WI38 (cell line): ENCODE measurements around the gene OR52H1.

Source experiments
- H3K4me3 ChIP-seq: 2 replicates; pipeline ENCODE4 v1.5.1; 2011; ENCODE audit warnings: low read depth, mild to moderate bottlenecking, control low read depth, low read length
- TF ChIP-seq, protein P1 (sequence below): IDR thresholded peaks from 2 replicates; pipeline ENCODE4 v1.5.1; 2012; ENCODE audit warnings: low read depth, mild to moderate bottlenecking, control low read depth, low read length

The OR52H1 gene

DNA sequence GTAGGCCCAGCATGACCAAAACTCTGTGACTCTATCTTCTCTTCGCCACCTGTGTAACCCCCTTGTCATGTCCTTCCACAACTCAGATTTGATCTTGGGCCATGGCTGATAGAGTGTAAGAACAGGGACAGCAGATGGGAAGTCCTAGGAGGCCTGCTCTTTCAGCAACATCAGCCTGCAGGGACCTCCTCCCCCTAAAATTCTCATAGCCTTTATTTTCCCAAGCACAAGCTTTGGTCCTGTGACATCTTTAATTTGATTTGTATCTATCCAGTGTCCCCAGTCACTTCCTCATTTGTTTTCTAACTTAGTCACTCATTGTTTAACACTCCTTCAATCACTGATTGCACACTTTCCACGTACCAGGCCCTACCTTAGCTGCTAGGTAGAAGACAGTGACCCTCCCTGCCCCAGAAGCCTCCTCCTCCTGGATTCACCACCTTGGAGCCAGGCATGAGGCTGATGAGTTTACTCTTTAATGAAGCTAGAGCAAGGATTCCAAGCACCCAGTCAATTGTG is 43.9 kb downstream of the OR52H1 start:
- TF ChIP-seq, protein P1, sequence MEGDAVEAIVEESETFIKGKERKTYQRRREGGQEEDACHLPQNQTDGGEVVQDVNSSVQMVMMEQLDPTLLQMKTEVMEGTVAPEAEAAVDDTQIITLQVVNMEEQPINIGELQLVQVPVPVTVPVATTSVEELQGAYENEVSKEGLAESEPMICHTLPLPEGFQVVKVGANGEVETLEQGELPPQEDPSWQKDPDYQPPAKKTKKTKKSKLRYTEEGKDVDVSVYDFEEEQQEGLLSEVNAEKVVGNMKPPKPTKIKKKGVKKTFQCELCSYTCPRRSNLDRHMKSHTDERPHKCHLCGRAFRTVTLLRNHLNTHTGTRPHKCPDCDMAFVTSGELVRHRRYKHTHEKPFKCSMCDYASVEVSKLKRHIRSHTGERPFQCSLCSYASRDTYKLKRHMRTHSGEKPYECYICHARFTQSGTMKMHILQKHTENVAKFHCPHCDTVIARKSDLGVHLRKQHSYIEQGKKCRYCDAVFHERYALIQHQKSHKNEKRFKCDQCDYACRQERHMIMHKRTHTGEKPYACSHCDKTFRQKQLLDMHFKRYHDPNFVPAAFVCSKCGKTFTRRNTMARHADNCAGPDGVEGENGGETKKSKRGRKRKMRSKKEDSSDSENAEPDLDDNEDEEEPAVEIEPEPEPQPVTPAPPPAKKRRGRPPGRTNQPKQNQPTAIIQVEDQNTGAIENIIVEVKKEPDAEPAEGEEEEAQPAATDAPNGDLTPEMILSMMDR: no peak
- no peak overlapping the region for H3K4me3 ChIP-seq

DNA sequence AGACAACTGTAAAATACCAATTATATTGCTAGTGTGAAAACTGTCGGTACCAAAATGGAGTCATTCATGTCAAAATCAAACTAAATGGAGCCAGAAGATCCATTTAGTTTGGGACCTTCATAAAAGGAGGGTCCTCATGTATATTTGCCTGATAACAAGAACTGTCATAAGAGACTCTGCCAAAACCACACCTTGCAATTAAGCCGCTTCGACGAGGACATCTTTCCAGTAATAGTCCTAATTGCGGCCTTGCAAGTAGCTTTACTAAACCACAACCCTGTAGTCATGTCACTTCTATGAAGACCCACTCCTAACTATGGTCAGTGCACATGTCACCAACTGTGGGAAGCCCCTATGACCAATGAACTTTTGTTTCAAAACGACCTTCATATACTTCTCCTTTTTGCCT is 47.9 kb downstream of the OR52H1 start:
- TF ChIP-seq, protein P1: no peak
- H3K4me3 ChIP-seq: no peak overlapping the region

DNA sequence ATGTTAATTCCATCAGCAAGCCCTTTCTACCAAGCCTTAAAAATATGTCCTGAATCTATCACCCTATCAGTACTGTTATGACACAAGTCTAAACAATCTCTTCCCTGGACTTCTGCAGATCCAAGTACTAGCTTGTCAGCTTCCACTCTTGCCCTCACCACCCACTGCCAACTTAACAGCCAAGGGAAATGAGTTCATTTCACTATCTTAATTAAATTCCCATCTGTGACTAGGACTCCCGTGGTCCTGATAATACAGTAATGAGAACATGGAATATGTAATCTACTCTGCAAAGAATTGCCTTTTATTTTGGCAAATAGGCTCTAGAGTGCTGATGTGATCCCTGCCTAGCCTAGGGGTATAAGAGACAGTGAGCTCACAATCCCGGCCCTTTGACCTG is 48.7 kb downstream of the OR52H1 start:
- no peak overlapping the region for H3K4me3 ChIP-seq
- TF ChIP-seq, protein P1: no peak
